SU-DHL-6 (cell line): Measurements from ENCODE around the gene SH3RF1.

Experiments
- H2AFZ ChIP-seq: fragments of 200-600 bp; sonication (generic); 2 replicates; pipeline ENCODE4 v1.6.1; 2014; ENCODE audit warnings: low read depth, mild to moderate bottlenecking, moderate library complexity, mixed read lengths, antibody characterized with exemption, low read length; ENCODE audit not compliant: severe bottlenecking
- H3F3A ChIP-seq: fragments of 200-600 bp; shearing (Covaris generic); 2 replicates; pipeline ENCODE4 v1.6.0; 2016; ENCODE audit warnings: antibody characterized with exemption, mild to moderate bottlenecking; ENCODE audit not compliant: insufficient read depth
- H3K27ac ChIP-seq: fragments of 200-600 bp; sonication (generic); 2 replicates; pipeline ENCODE4 v1.5.1; 2016; ENCODE audit warnings: low read depth, mild to moderate bottlenecking, low read length, moderate library complexity, mixed read lengths
- H3K27me3 ChIP-seq: fragments of 200-600 bp; sonication (generic), shearing (Covaris generic); 2 replicates; pipeline ENCODE4 v1.6.0; 2014; ENCODE audit warnings: mild to moderate bottlenecking, low read length
- H3K36me3 ChIP-seq: fragments of 200-600 bp; sonication (generic); 2 replicates; pipeline ENCODE4 v1.6.1; 2014; ENCODE audit warnings: mild to moderate bottlenecking, low read length, mixed read lengths
- H3K4me2 ChIP-seq: fragments of 300-600, 200-600 bp; shearing (Covaris generic), sonication (generic); 2 replicates; pipeline ENCODE4 v1.6.0; 2014; ENCODE audit warnings: low read length, low read depth, mild to moderate bottlenecking; ENCODE audit not compliant: poor library complexity, severe bottlenecking
- H3K4me3 ChIP-seq: fragments of 200-600 bp; sonication (generic); 2 replicates; pipeline ENCODE4 v1.5.1; 2014; ENCODE audit warnings: antibody characterized with exemption, low read length, mild to moderate bottlenecking, mixed read lengths; ENCODE audit not compliant: insufficient read depth, poor library complexity, severe bottlenecking
- H3K79me2 ChIP-seq: fragments of 200-600 bp; sonication (generic); 2 replicates; pipeline ENCODE4 v1.6.1; 2014; ENCODE audit warnings: mild to moderate bottlenecking, low read length, moderate library complexity; ENCODE audit not compliant: insufficient read depth
- H3K9ac ChIP-seq: fragments of 200-600 bp; sonication (generic); 2 replicates; pipeline ENCODE4 v1.7.0; 2014; ENCODE audit warnings: mild to moderate bottlenecking, low read length
- H3K9me2 ChIP-seq: fragments of 200-600 bp; sonication (generic); replicated peaks from 2 replicates; pipeline ENCODE4 v1.6.1; 2014; ENCODE audit warnings: low read length; ENCODE audit not compliant: insufficient read depth
- H3K9me3 ChIP-seq: fragments of 200-600 bp; sonication (generic); 2 replicates; pipeline ENCODE4 v1.6.1; 2014; ENCODE audit warnings: low read length, mixed read lengths; ENCODE audit not compliant: insufficient read depth
- H4K20me1 ChIP-seq: fragments of 200-600 bp; sonication (generic); 2 replicates; pipeline ENCODE4 v1.6.1; 2014; ENCODE audit warnings: low read depth, mild to moderate bottlenecking, antibody characterized with exemption, low read length, moderate library complexity, mixed read lengths
- CTCF ChIP-seq: fragments of 200-600 bp; sonication (generic); IDR thresholded peaks from one replicate; pipeline ENCODE4 v1.5.1; 2017; ENCODE audit warnings: antibody characterized with exemption, mild to moderate bottlenecking, low read length, moderate library complexity; ENCODE audit not compliant: insufficient read depth, poor library complexity, severe bottlenecking
- EZH2phosphoT487 ChIP-seq: fragments of 200-600 bp; sonication (generic), shearing (Covaris generic); conservative IDR thresholded peaks from 2 replicates; pipeline ENCODE4 v1.6.1; 2018; ENCODE audit warnings: mild to moderate bottlenecking, antibody characterized with exemption, low read length, moderate library complexity, mixed read lengths

SH3RF1 gene

GRCh38 chr4:169201222-169202144, 69.3 kb downstream of the SH3RF1 start:
- no peaks in the 10 kb centered on the region for H3K79me2 ChIP-seq
- H3F3A ChIP-seq, result no peaks in the 10 kb centered on the region
- H3K36me3 ChIP-seq, result no peaks in the 10 kb centered on the region
- no peak overlapping the region for H3K9ac ChIP-seq
- H3K4me2 ChIP-seq, result no peak overlapping the region
- no peaks in the 10 kb centered on the region for H3K9me2 ChIP-seq
- no peaks in the 10 kb centered on the region for H4K20me1 ChIP-seq
- no peak overlapping the region for H3K27ac ChIP-seq
- H3K4me3 ChIP-seq, result no peak overlapping the region
- TF ChIP-seq CTCF (no peak), EZH2phosphoT487 (no peak)
- H3K27me3 ChIP-seq, result no peaks in the 10 kb centered on the region
- H3K9me3 ChIP-seq, result no peaks in the 10 kb centered on the region
- no peak overlapping the region for H2AFZ ChIP-seq

- H2AFZ ChIP-seq, result no peak overlapping the region
- H3F3A ChIP-seq, result no peaks in the 10 kb centered on the region
- no peak overlapping the region for H3K27ac ChIP-seq
- H3K9me2 ChIP-seq, result no peaks in the 10 kb centered on the region
- no peaks in the 10 kb centered on the region for H3K36me3 ChIP-seq
- H3K27me3 ChIP-seq, result no peaks in the 10 kb centered on the region
- H3K79me2 ChIP-seq, result no peaks in the 10 kb centered on the region
- no peak overlapping the region for H3K9ac ChIP-seq
- H3K4me2 ChIP-seq, result no peak overlapping the region
- no peak overlapping the region for H3K4me3 ChIP-seq
- H4K20me1 ChIP-seq, result no peaks in the 10 kb centered on the region
- no peaks in the 10 kb centered on the region for H3K9me3 ChIP-seq
- no peak for TF ChIP-seq CTCF
Observed at GRCh38 chr4:169200361-169201030, 70.3 kb downstream of the SH3RF1 start.

GRCh38 chr4:169199184-169199583, 71.6 kb downstream of the SH3RF1 start:
- no peaks in the 10 kb centered on the region for H3K36me3 ChIP-seq
- no peaks in the 10 kb centered on the region for H3K9me2 ChIP-seq
- H3K4me2 ChIP-seq, result no peak overlapping the region

More at GRCh38 chr4:169199184-169199583, 71.6 kb downstream of the SH3RF1 start:
- H2AFZ ChIP-seq, result no peak overlapping the region
- TF ChIP-seq CTCF (no peak), EZH2phosphoT487 (no peak)
- H3K79me2 ChIP-seq, result no peaks in the 10 kb centered on the region
- H3K4me3 ChIP-seq, result no peak overlapping the region
- H3K9ac ChIP-seq, result no peak overlapping the region
- H4K20me1 ChIP-seq, result no peaks in the 10 kb centered on the region
- no peaks in the 10 kb centered on the region for H3K9me3 ChIP-seq
- no peaks in the 10 kb centered on the region for H3F3A ChIP-seq
- no peaks in the 10 kb centered on the region for H3K27me3 ChIP-seq
- no peak overlapping the region for H3K27ac ChIP-seq
